Endothelial cell of umbilical vein (primary cell): ENCODE results near the gene MARCHF11. TPM values are rescaled to one million over a fixed set of nuclear protein-coding genes. Genes with fewer than 3 reads are reported as not detected.

Source experiments
- BruUV-seq: library from RNA; stranded (reverse); fragments of 400-500 nt; replicated peaks from 2 replicates; lab custom pipeline; 2021; lab: Mats Ljungman, UMichigan
- CTCF ChIA-PET: fragments of 300-600, 350-600 bp; sonication (Branson Sonifier 250); formaldehyde crosslinking; loops from one replicate; lab custom pipeline; 2021; ENCODE audit warnings: antibody characterized with exemption, inconsistent platforms; lab: Charles Lee
- POLR2A ChIA-PET: fragments of 300-600, 350-600 bp; sonication (Branson Sonifier 250); formaldehyde crosslinking; loops from one replicate; lab custom pipeline; 2021; ENCODE audit warnings: antibody characterized with exemption, inconsistent platforms; lab: Charles Lee
- DNase-seq: peaks from one replicate; pipeline ENCODE4 v3.0.0-alpha.2; 2011; ENCODE audit warnings: low read depth, low spot score
- FAIRE-seq: peaks from 2 replicates; lab custom pipeline; 2011; peaks lifted over from hg19 to GRCh38; lab: Jason Lieb, UNC
- H2AFZ ChIP-seq: 2 replicates; pipeline ENCODE4 v1.6.0; 2012; ENCODE audit warnings: low read depth, low read length, control low read depth, inconsistent platforms
- H3K27ac ChIP-seq: 2 replicates; pipeline ENCODE4 v1.5.1; 2011; ENCODE audit warnings: low read depth, mild to moderate bottlenecking, control low read depth, low read length, moderate library complexity; ENCODE audit not compliant: insufficient read depth
- H3K27me3 ChIP-seq, 2 experiments: 2 replicates each; pipeline versions ENCODE4 v1.6.0 to v1.6.1; 2011; ENCODE audit warnings: low read length in 2 of 2, mixed read lengths in 1 of 2; ENCODE audit not compliant: control insufficient read depth in 2 of 2, insufficient read depth in 2 of 2
- H3K36me3 ChIP-seq, 2 experiments: 2 replicates in 1 of 2; 3 replicates in 1 of 2; pipeline ENCODE4 v1.5.1; 2011; ENCODE audit warnings: low read length in 2 of 2, mild to moderate bottlenecking in 1 of 2, moderate library complexity in 1 of 2; ENCODE audit not compliant: control insufficient read depth in 2 of 2, insufficient read depth in 2 of 2; ENCODE audit errors: extremely low read depth in 1 of 2
- H3K4me1 ChIP-seq: 3 replicates; pipeline ENCODE4 v1.5.1; 2011; ENCODE audit warnings: mild to moderate bottlenecking, low read length; ENCODE audit not compliant: control insufficient read depth, insufficient read depth; ENCODE audit errors: extremely low read depth
- H3K4me2 ChIP-seq: 2 replicates; pipeline ENCODE4 v1.6.1; 2011; ENCODE audit warnings: low read length, control low read depth, mixed read lengths; ENCODE audit not compliant: insufficient read depth
- H3K4me3 ChIP-seq, 3 experiments: fragments of 200-600 bp in 1 of 3; sonication (generic), shearing (Covaris generic) in 1 of 3; replicated peaks in 1 of 3; 2 replicates each; pipeline ENCODE4 v1.5.1; 2011 to 2016; ENCODE audit warnings: control low read depth in 3 of 3, low read length in 3 of 3, mild to moderate bottlenecking in 2 of 3, inconsistent platforms in 1 of 3, low read depth in 1 of 3, moderate library complexity in 1 of 3; ENCODE audit not compliant: insufficient read depth in 1 of 3
- H3K79me2 ChIP-seq: 2 replicates; pipeline ENCODE4 v1.6.0; 2012; ENCODE audit warnings: low read length, inconsistent platforms; ENCODE audit not compliant: control insufficient read depth, insufficient read depth
- H3K9ac ChIP-seq: replicated peaks from 2 replicates; pipeline ENCODE3; 2011; ENCODE audit warnings: low read length, control low read depth; ENCODE audit not compliant: insufficient read depth; ENCODE audit errors: extremely low read depth
- H3K9me1 ChIP-seq: replicated peaks from 3 replicates; pipeline ENCODE4 v1.6.0; 2011; ENCODE audit warnings: mild to moderate bottlenecking, low read length; ENCODE audit not compliant: control insufficient read depth, insufficient read depth; ENCODE audit errors: extremely low read depth
- H3K9me3 ChIP-seq: replicated peaks from 2 replicates; pipeline ENCODE4 v1.5.1; 2012; ENCODE audit warnings: low read length, inconsistent platforms; ENCODE audit not compliant: control insufficient read depth, insufficient read depth
- H4K20me1 ChIP-seq: replicated peaks from 2 replicates; pipeline ENCODE3; 2011; ENCODE audit warnings: mild to moderate bottlenecking, low read length; ENCODE audit not compliant: control insufficient read depth, insufficient read depth; ENCODE audit errors: extremely low read depth
- FOS ChIP-seq: IDR thresholded peaks from 2 replicates; pipeline ENCODE4 v1.6.1; 2011; ENCODE audit warnings: mild to moderate bottlenecking, low read length, moderate library complexity, borderline replicate concordance; ENCODE audit not compliant: insufficient read depth
- GATA2 ChIP-seq: IDR thresholded peaks from 2 replicates; pipeline ENCODE4 v1.7.0; 2011; ENCODE audit warnings: low read depth, mild to moderate bottlenecking, moderate library complexity, mixed read lengths, low read length; ENCODE audit not compliant: insufficient read length, insufficient read depth
- MYC ChIP-seq: IDR thresholded peaks from one replicate; pipeline ENCODE4 v1.6.1; 2011; ENCODE audit warnings: mild to moderate bottlenecking, low read depth, low read length
- POLR2A ChIP-seq: IDR thresholded peaks from 2 replicates; pipeline ENCODE4 v1.6.1; 2012; ENCODE audit warnings: low read depth, mild to moderate bottlenecking, control low read depth, low read length
- POLR2AphosphoS5 ChIP-seq: IDR thresholded peaks from 2 replicates; pipeline ENCODE4 v1.6.1; 2012; ENCODE audit warnings: low read depth, mild to moderate bottlenecking, control low read depth, low read length, moderate library complexity; ENCODE audit not compliant: insufficient read depth
- dilution Hi-C: fragments of 300-500 bp; cut with MboI; formaldehyde crosslinking; loops from one replicate; pipeline ENCODE4 v1.15.0; 2019; ENCODE audit warnings: low sequenced_read_pairs; ENCODE audit not compliant: extremely low pct_ligation_motif_present
- intact Hi-C: fragments of 100-400 bp; cut with micrococcal nuclease; formaldehyde crosslinking; loops from one replicate; pipeline ENCODE4 v1.10.0; 2022
- polyA plus RNA-seq, 4 experiments: library from polyadenylated mRNA; depleted of rRNA in 3 of 4; stranded (reverse) in 3 of 4; unstranded in 1 of 4; fragments of >200 nt; gene quantifications; 2 replicates each; pipeline versions ENCODE4 v1.2.1 to v1.2.3, GENCODE V29; 2011 to 2012; ENCODE audit warnings: missing spikeins in 1 of 4
- total RNA-seq: library from RNA; stranded (reverse); gene quantifications from 2 replicates; pipeline ENCODE4 v1.2.3, GENCODE V29; 2021
- TF ChIP-seq, protein P1 (sequence below): IDR thresholded peaks from 2 replicates; pipeline ENCODE4 v1.6.1; 2011; ENCODE audit not compliant: insufficient read depth, insufficient read length

The MARCHF11 gene
- total and polyA plus RNA-seq, 2 donors (not counting 3 experiments of a cell fraction or from before 2014, with no cell fraction given): not detected

GRCh38 chr5:16064135-16064893 lies 115.3 kb downstream of the MARCHF11 start:
- ChIA-PET CTCF (no interaction called here), POLR2A (interaction anchor here (0.7 kb wide), 1 partner anchor 426 kb away, joined by 6 read pairs; no protein-coding TSS in a partner anchor)
- Histone ChIP-seq H3K9me3 (no peaks in the 10 kb centered on the region), H3K9ac (no peak overlapping the region), H2AFZ (no peak overlapping the region), H3K79me2 (no peaks in the 10 kb centered on the region), H3K9me1 (no peaks in the 10 kb centered on the region), H4K20me1 (no peaks in the 10 kb centered on the region), H3K4me3 (no peak overlapping the region), H3K4me2 (no peak overlapping the region), H3K27ac (no peak overlapping the region), H3K4me1 (no peaks in the 10 kb centered on the region), H3K27me3 (peaks cover 0 to 4% of the 10 kb centered on the region in 2 experiments), H3K36me3 (no peaks in the 10 kb centered on the region)
- dilution Hi-C loops (no loop called here), intact Hi-C loops (no loop called here)
- no peak for TF ChIP-seq GATA2
- TF ChIP-seq, protein P1, sequence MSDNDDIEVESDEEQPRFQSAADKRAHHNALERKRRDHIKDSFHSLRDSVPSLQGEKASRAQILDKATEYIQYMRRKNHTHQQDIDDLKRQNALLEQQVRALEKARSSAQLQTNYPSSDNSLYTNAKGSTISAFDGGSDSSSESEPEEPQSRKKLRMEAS: no peak
- no peak for TF ChIP-seq FOS
- TF ChIP-seq POLR2AphosphoS5: no peak
- TF ChIP-seq MYC: no peak
- no peak for TF ChIP-seq POLR2A
- DNase-seq (no peak), FAIRE-seq (no peak)
- BruUV-seq: no TSS peak

DNA sequence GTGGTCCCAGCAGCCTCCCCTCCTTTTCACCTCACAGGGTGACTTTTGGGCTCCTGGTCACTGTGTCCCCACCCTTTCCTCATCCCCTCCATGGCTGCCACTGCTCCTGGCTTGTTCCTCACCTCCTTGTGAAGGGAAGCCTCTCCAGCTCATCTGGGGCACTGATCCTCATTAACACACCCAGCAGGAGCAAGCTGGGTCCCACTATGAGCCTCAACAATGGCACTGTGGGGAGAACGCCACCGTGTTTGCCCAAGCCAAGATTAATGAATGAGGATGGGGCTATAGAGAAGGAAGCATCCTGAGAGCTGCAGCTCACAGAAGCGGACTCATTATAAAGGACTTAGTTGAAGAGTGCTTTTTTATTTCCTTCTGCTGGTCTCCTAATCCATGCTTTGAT lies 118.4 kb downstream of the MARCHF11 start:
- BruUV-seq: no TSS peak
- POLR2A ChIA-PET: no interaction called here
- dilution Hi-C loops: no loop called here

More for the DNA sequence above, 118.4 kb downstream of the MARCHF11 start:
- intact Hi-C loops: no loop called here
- H3K36me3 ChIP-seq: no peaks in the 10 kb centered on the region
- FAIRE-seq: no peak
- no peaks in the 10 kb centered on the region for H4K20me1 ChIP-seq
- H3K4me1 ChIP-seq: no peaks in the 10 kb centered on the region
- no peaks in the 10 kb centered on the region for H3K9me1 ChIP-seq
- no peaks in the 10 kb centered on the region for H3K79me2 ChIP-seq
- TF ChIP-seq FOS: no peak
- H3K27ac ChIP-seq: no peak overlapping the region
- H3K9me3 ChIP-seq: no peaks in the 10 kb centered on the region
- DNase-seq: no peak
- no peaks in the 10 kb centered on the region for H3K27me3 ChIP-seq
- no peak overlapping the region for H3K9ac ChIP-seq
- no peak overlapping the region for H3K4me2 ChIP-seq
- no peak overlapping the region for H3K4me3 ChIP-seq
- CTCF ChIA-PET: no interaction called here
- no peak overlapping the region for H2AFZ ChIP-seq
